ENCODE results near the gene CTDP1.

DNA sequence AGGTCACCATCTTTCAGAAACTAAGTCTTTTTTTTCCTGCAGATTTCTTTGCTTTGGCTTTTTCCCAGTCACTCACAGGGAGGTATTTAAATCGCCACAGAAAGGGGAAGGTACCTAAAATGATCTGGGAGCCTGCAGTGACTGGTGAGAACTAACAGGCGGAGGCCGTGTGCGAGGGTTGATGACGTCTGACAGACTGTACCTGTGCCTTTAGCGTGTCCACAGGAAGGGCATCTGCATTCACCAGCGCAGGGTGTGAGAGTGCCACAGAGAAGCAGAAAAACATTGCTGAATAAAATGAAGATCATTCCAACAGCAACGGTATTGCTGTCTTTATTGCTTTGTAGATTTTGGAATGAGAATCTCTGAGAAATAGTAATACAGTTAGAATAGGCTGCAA is 5.7 kb downstream of the CTDP1 start:
- TF ChIP-seq POLR2A (IDR thresholded peaks at IDR 0.05) = no peak
- TF ChIP-seq, protein P1, sequence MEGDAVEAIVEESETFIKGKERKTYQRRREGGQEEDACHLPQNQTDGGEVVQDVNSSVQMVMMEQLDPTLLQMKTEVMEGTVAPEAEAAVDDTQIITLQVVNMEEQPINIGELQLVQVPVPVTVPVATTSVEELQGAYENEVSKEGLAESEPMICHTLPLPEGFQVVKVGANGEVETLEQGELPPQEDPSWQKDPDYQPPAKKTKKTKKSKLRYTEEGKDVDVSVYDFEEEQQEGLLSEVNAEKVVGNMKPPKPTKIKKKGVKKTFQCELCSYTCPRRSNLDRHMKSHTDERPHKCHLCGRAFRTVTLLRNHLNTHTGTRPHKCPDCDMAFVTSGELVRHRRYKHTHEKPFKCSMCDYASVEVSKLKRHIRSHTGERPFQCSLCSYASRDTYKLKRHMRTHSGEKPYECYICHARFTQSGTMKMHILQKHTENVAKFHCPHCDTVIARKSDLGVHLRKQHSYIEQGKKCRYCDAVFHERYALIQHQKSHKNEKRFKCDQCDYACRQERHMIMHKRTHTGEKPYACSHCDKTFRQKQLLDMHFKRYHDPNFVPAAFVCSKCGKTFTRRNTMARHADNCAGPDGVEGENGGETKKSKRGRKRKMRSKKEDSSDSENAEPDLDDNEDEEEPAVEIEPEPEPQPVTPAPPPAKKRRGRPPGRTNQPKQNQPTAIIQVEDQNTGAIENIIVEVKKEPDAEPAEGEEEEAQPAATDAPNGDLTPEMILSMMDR (IDR thresholded peaks at IDR 0.05) = no peak
